Tibial nerve (tissue), 4 donors: ENCODE measurements around the gene DDTL. TPM values are rescaled to one million over a fixed set of nuclear protein-coding genes. Genes with fewer than 3 reads are reported as not detected.
"Not testable (repeated sequence)": the region's sequence is repeated elsewhere in the genome, so short reads cannot be mapped to it uniquely, and the experiment has no call there.

Experiments
- DNase-seq, 2 donors: peaks; one replicate each; pipeline ENCODE4 v3.0.0-alpha.2; 2019; ENCODE audit warnings: low spot score in 2 of 2
- H3K27ac ChIP-seq, 4 donors: fragments of 200-600 bp; sonication (generic) in 3 of 4; one replicate each; pipeline ENCODE4 v1.5.1; 2017 to 2019; ENCODE audit warnings: mild to moderate bottlenecking in 1 of 4
- H3K27me3 ChIP-seq, 2 donors: fragments of 200-600 bp; sonication (generic) in 1 of 2; one replicate each; pipeline versions ENCODE4 v1.5.1 to v1.6.0; 2017 to 2019
- H3K36me3 ChIP-seq, 3 donors: fragments of 200-600 bp; sonication (generic); one replicate each; pipeline ENCODE4 v1.5.1; 2018 to 2019
- H3K4me1 ChIP-seq, 4 donors: fragments of 200-600 bp; sonication (generic) in 3 of 4; one replicate each; pipeline ENCODE4 v1.5.1; 2017 to 2019
- H3K4me3 ChIP-seq, 4 donors: fragments of 200-600 bp; sonication (generic) in 3 of 4; one replicate each; pipeline ENCODE4 v1.5.1; 2017 to 2019; ENCODE audit warnings: mild to moderate bottlenecking in 1 of 4, moderate library complexity in 1 of 4
- H3K9me3 ChIP-seq, 4 donors: fragments of 200-600 bp; sonication (generic) in 3 of 4; one replicate each; pipeline ENCODE4 v1.5.1; 2017 to 2019
- EP300 ChIP-seq, 2 donors: sonication (generic); formaldehyde crosslinking; IDR thresholded peaks; one replicate each; pipeline ENCODE4 v1.6.1; 2017; ENCODE audit warnings: antibody characterized with exemption in 2 of 2, mild to moderate bottlenecking in 1 of 2
- POLR2A ChIP-seq, 2 donors: fragments of 450-650 bp; IDR thresholded peaks; one replicate each; pipeline ENCODE4 v1.6.1; 2017; ENCODE audit warnings: antibody characterized with exemption in 2 of 2, mild to moderate bottlenecking in 2 of 2, moderate library complexity in 2 of 2
- WGBS, 2 donors: methylation state at CpG; one replicate each; pipeline ENCODE4 v1.1.5; 2018; 5-methylcytosine and 5-hydroxymethylcytosine counted together
- total RNA-seq, 4 donors: library from RNA; depleted of rRNA; stranded (reverse); fragments of >200 nt; gene quantifications; one replicate each; pipeline ENCODE4 v1.1.0, GENCODE V29; 2016
- TF ChIP-seq, protein P1 (sequence below), 5 experiments: fragments of 200-600 bp in 3 of 5; fragments of 450-650 bp in 2 of 5; sonication (generic) in 3 of 5; IDR thresholded peaks; one replicate each; pipeline ENCODE4 v1.5.1; 2016 to 2019; ENCODE audit warnings: antibody characterized with exemption in 5 of 5, mild to moderate bottlenecking in 3 of 5, moderate library complexity in 2 of 5

DDTL gene
- total RNA-seq, 4 donors from 2014 or later = 2.4 to 4.6 (median 3.3) TPM; not detected in 1

DNA sequence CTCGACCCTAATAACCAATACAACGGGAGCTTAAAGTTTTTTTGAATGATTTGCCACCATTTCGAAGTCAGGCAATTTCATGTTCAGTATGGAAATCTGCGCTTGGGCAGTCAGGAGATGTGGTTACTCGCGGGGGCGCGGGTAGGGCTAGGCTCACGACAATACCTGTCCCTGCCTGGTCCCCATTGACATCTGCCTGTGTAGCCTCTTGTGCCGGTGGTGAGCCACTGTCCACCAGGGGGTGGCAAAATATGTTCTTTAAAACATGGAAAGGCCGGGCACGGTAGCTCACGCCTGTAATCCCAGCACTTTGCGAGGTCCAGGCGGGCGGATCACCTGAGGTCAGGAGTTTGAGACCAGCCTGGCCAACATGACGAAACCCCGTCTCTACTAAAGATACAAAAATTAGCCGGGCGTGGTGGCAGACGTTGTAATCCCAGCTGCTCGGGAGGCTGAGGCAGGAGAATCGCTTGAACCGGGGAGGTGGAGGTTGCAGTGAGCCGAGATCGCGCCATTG, 8.2 kb downstream of the DDTL start:
- not testable (repeated sequence) for DNase-seq, H3K27ac ChIP-seq, H3K9me3 ChIP-seq, H3K27me3 ChIP-seq
- Histone ChIP-seq H3K4me3 (peak overlapping the region in 1 of 4 donors; percentile 19), H3K36me3 (peaks cover 0 to 21% (median 6%) of the 10 kb centered on the region in 3 donors), H3K4me1 (peaks cover 0 to 10% (median 0%) of the 10 kb centered on the region in 4 donors)
- 37% methylated on average over 9 of the region's 27 CpGs; no CpG with 5 or more reads in 1 of the 2 donors for WGBS, 2 donors

DNA sequence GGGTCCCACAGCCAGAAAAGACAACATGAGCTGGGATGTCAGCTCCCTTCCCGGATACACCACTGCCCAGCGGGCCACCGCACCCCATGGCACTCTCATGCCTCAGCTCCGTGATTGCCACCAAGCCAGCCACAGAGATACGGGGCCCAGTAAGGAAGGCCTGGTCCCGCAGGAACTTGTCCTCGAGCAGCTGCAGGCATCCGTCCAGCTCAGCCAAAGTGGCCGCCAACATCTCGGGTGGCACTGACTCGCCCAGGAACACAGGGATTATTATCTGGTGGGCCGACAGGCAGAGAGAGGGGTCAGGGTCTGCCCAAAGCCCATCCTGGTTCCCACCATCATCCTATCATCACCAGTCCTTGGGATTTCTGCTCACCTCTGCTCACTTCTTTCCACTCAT, 10.6 kb downstream of the DDTL start:
- not testable (repeated sequence) for H3K27me3 ChIP-seq, DNase-seq, H3K9me3 ChIP-seq, H3K4me1 ChIP-seq, H3K36me3 ChIP-seq, H3K4me3 ChIP-seq, H3K27ac ChIP-seq
- WGBS, 2 donors = no CpG with 5 or more reads among the region's 12 CpGs

DNA sequence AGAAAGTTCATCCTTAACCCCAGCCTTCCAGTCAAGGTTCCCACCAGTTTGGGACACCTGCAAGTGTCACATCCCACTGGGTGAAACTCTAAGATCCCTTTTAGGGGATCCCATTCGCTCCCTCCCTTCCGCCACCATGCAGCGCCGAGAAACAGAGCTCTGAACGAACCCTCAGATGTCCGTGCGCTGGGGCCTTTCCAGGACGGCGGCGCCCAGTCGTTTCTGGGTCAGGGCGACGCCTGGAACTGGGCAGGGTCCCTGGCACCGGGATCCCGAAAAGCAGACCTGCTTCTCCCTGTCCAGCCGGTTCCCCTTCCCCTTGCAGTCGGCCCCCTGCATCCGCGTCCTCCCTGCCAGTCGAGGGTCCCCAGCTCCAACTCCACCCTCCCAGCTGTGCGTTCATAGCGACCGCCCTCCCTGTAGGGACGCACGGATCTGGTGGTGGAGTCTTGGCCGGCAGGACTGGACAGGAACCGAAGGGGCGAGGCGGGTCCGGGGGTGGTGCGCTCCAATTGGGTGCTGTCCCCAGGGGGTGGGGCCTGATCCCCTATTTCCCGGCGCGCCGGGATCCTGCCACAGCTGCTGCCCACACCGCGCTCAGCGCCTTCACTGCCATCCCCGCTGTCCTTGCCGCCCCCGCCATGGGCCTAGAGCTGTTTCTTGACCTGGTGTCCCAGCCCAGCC, 13.0 kb downstream of the DDTL start, which contains the start of gene GSTT2:
Gene GSTT2 (plus strand): TSS at position 578 of the 684 bp plus-strand sequence.
- not testable (repeated sequence) for DNase-seq, H3K4me1 ChIP-seq, H3K4me3 ChIP-seq, H3K9me3 ChIP-seq, H3K27me3 ChIP-seq, H3K36me3 ChIP-seq, H3K27ac ChIP-seq
- WGBS, 2 donors = no CpG with 5 or more reads among the region's 41 CpGs

DNA sequence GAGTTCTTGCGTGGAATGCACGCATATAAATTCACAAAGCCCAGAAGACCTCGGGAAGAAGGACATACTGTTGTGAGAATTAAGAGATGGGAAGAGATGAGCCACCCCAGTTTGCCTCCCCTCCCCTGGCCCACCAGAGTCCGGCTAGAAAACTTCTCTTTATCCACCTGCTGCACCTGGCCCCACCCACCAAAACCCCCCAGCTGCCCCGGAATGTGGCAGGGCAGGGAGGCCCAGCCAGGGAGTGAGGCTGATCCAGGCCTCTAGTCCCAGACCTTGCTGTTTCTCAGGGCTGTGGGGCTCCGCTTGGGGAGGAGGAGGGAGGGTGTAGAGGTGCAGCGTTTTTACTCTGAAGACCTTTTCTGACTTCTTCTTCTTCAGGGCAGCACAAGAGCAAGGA, 13.9 kb downstream of the DDTL start:
- H3K4me3 ChIP-seq = not testable (repeated sequence)

DNA sequence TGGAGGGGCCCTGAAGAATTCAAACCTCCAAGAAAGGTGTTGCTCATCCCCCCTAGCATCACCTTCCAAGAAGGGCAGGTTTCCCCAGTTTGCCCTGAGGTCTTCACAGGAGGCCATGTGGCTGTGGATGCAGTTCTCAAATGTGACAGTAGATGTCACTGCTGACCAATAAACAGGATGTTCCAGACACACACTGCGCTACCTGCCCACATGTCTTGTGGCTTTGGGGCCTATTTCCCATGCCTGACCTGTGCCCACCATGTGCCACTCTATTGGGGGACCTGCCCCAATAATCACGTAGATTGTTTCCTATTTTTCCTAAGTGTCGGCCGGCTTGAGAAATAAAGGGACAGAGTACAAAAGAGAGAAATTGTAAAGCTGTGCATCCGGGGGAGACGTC, 17.7 kb downstream of the DDTL start:
- no CpG with 5 or more reads among the region's 6 CpGs for WGBS, 2 donors
- no peak overlapping the region for H3K27ac ChIP-seq
- no peaks in the 10 kb centered on the region for H3K36me3 ChIP-seq
- TF ChIP-seq EP300 (IDR thresholded peaks at IDR 0.05) (no peak), POLR2A (IDR thresholded peaks at IDR 0.05) (no peak)
- TF ChIP-seq, protein P1, sequence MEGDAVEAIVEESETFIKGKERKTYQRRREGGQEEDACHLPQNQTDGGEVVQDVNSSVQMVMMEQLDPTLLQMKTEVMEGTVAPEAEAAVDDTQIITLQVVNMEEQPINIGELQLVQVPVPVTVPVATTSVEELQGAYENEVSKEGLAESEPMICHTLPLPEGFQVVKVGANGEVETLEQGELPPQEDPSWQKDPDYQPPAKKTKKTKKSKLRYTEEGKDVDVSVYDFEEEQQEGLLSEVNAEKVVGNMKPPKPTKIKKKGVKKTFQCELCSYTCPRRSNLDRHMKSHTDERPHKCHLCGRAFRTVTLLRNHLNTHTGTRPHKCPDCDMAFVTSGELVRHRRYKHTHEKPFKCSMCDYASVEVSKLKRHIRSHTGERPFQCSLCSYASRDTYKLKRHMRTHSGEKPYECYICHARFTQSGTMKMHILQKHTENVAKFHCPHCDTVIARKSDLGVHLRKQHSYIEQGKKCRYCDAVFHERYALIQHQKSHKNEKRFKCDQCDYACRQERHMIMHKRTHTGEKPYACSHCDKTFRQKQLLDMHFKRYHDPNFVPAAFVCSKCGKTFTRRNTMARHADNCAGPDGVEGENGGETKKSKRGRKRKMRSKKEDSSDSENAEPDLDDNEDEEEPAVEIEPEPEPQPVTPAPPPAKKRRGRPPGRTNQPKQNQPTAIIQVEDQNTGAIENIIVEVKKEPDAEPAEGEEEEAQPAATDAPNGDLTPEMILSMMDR (IDR thresholded peaks at IDR 0.05) = peak in 2 of 5 experiments; percentile 55 to 62
- no peak overlapping the region for H3K4me3 ChIP-seq
- H3K9me3 ChIP-seq = no peaks in the 10 kb centered on the region
- no peaks in the 10 kb centered on the region for H3K27me3 ChIP-seq
- H3K4me1 ChIP-seq = no peaks in the 10 kb centered on the region
- DNase-seq = no peak

More for the DNA sequence above, 13.9 kb downstream of the DDTL start:
- not testable (repeated sequence) for H3K9me3 ChIP-seq, H3K36me3 ChIP-seq, H3K27ac ChIP-seq, H3K27me3 ChIP-seq, DNase-seq, H3K4me1 ChIP-seq
- WGBS, 2 donors = no CpG with 5 or more reads among the region's 7 CpGs

DNA sequence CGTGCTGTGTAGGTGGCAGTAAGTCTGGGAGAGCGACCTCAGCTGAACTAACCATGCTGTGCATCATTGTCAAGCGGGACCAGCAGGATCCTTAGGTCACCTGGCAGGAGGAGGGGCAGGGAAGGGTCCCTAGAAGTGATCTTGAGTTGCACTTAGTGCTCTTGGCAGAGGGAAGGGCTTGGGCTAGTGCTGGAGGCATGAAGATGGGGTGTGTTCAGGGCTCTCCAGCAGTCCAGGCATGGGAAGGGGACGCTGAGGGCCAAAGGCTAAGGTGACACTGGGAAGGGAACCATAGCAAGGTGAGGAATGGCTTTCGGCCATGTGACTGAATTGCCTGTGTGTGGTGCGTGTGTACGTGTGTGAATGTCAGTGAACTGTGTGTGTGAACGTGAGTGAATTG, 19.4 kb downstream of the DDTL start:
- not testable (repeated sequence) for H3K9me3 ChIP-seq, H3K4me3 ChIP-seq, H3K4me1 ChIP-seq, H3K36me3 ChIP-seq, DNase-seq, H3K27me3 ChIP-seq, H3K27ac ChIP-seq
- WGBS, 2 donors = no CpG with 5 or more reads among the region's 8 CpGs

DNA sequence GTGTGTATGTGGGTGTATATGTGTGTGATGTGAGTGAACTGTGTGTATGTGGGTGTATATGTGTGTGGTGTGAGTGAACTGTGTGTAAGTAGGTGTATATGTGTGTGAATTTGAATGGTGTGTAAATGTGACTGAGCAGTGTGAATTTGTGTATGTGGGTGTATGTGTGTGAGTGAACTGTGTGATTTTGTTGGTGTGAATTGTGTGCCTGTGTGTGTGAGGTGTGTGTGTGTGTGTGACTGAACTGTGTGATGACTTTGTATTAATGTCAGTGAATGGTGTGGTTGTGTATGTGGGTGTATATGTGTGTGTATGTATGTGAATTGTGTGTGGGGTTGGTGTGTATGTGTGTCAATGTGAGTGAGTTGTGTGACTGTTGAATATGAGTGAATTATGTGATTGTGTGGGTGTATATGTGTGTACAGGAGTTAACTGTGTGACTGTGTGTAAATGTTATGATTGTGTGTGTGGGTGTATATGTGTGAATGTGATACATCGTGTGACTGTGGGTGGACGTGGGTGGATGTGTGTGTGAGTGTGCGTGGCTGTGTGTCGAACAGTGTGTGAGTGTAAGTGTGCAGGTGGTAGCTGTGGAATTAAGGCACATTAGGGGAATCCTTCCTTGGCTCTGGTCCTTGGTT, 20.0 kb downstream of the DDTL start:
- no CpG with 5 or more reads among the region's 4 CpGs for WGBS, 2 donors
- not testable (repeated sequence) for H3K4me3 ChIP-seq, H3K27me3 ChIP-seq, DNase-seq, H3K36me3 ChIP-seq, H3K4me1 ChIP-seq, H3K9me3 ChIP-seq, H3K27ac ChIP-seq

DNA sequence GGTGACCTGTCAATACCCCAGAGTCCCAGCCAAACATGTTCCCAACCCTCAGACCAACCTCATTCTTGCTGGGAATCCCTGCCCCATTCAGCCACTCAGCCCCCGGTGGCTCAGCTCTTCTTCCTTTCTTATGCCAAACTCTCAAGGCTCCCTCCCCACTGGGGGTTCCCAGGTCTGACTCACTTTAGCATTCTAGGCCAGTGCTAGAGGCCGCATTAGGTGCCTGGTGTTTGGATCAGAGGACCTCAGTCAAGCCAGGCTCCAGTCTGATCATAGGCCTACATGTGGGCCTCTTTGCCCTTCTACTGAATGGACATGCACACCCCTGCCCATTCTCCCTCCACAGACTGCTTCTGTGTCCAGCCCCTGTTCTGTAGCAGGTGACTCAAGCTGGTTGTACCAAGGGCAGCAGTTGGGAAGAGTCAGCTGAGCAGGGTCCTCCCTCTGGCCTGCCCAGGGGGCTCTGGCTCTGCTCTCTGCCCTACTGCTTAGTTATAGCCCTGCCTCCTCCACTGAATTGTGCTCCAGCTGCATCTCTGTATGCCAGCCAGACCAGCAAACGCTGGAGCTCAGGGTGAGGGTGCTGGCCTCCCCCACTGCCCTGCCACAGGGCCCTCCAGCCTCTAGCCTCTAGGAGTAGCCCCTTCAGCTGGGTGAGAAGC, 23.0 kb downstream of the DDTL start:
- not testable (repeated sequence) for H3K27me3 ChIP-seq, H3K4me1 ChIP-seq, DNase-seq, H3K9me3 ChIP-seq, H3K27ac ChIP-seq, H3K4me3 ChIP-seq, H3K36me3 ChIP-seq
- 95% methylated on average over 2 of the region's 3 CpGs; no CpG with 5 or more reads in 1 of the 2 donors for WGBS, 2 donors

DNA sequence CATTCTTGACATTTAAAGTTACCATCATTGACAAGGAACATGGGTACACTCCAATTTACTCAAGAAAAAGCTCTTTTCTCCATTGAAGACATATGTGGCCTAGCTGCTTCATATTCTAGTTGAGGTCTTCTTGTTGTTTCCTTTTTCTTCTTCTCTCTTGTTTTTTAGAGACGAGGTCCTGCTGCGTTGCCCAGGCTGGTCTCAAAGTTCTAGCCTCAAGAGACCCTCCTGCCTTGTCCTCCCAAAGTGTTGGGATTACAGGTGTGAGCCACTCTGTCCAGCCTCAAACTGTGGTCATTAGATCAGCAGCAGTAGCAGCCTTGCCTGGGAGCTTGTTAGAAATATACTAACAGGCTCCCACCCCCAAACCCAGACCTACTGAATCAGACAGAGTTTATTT, 26.4 kb downstream of the DDTL start:
- H3K27ac ChIP-seq, H3K9me3 ChIP-seq, DNase-seq, H3K36me3 ChIP-seq, H3K4me1 ChIP-seq, H3K4me3 ChIP-seq, H3K27me3 ChIP-seq: not testable (repeated sequence)
- WGBS, 2 donors = 65 to 67% methylated on average over 2 of the region's 2 CpGs

DNA sequence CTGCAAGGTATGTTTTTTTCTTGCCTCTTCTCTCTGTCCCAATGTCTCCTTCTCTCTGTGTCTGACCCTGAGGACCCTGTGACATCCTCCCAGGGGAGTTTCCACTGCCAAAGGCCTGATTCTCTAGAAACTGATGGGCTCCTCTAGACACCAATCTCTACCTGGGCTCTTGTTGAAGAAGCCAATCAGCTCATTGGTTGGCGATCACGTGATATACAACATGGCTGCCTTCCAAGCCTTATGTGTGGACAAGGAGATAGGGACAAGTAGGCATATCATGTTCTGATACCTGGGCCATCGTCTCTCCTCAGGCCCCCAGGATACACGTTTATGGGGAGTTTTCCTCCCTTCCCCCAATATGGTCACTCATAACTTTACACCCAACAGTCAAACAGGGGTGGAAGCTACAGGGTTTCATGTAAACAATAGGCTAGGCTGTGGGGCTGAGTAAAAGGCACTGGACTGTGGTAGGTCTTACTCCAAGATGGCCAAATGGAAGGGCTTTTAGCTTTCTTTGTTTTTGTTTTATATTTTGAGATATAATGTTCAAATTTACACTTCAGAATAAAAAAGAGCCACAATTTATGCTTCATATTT, 27.0 kb downstream of the DDTL start:
- H3K4me1 ChIP-seq, H3K9me3 ChIP-seq, H3K4me3 ChIP-seq, H3K36me3 ChIP-seq, H3K27ac ChIP-seq, DNase-seq, H3K27me3 ChIP-seq: not testable (repeated sequence)
- WGBS, 2 donors = 53 to 62% methylated on average over 4 of the region's 4 CpGs
